Upper lobe of left lung (tissue), 4 donors: ENCODE results near the gene PTPRD.

Experiments
- CTCF ChIP-seq, 6 experiments: fragments of 450-650 bp in 4 of 6; fragments of 200-600 bp in 2 of 6; sonication (generic) in 2 of 6; IDR thresholded peaks; one replicate each; pipeline ENCODE4 v1.5.1; 2016 to 2019; ENCODE audit warnings: antibody characterized with exemption in 6 of 6
- EP300 ChIP-seq, 4 donors: sonication (generic); formaldehyde crosslinking; IDR thresholded peaks; one replicate each; pipeline ENCODE4 v1.5.1; 2017; ENCODE audit warnings: antibody characterized with exemption in 4 of 4, control low read depth in 2 of 4
- POLR2A ChIP-seq, 4 donors: fragments of 450-650 bp; IDR thresholded peaks; one replicate each; pipeline ENCODE4 v1.5.1; 2016 to 2017; ENCODE audit warnings: antibody characterized with exemption in 4 of 4, mild to moderate bottlenecking in 2 of 4

- TF ChIP-seq CTCF (IDR thresholded peaks at IDR 0.05) (no peak), EP300 (IDR thresholded peaks at IDR 0.05) (no peak), POLR2A (IDR thresholded peaks at IDR 0.05) (no peak)
Measured at GRCh38 chr9:10597801-10598200, 15.0 kb downstream of the PTPRD start.
